NK-92 (cell line): ENCODE results near the gene DIPK1C.

Experiments used
- DNase-seq: peaks from one replicate; lab custom pipeline; 2025; ENCODE audit not compliant: unreplicated experiment; lab: John Stamatoyannopoulos, UW

Gene DIPK1C

GRCh38 chr18:74422541-74422940 is 34.6 kb downstream of the DIPK1C start:
- no peak for DNase-seq

GRCh38 chr18:74420926-74421325 is 36.2 kb downstream of the DIPK1C start:
- no peak for DNase-seq

DNA sequence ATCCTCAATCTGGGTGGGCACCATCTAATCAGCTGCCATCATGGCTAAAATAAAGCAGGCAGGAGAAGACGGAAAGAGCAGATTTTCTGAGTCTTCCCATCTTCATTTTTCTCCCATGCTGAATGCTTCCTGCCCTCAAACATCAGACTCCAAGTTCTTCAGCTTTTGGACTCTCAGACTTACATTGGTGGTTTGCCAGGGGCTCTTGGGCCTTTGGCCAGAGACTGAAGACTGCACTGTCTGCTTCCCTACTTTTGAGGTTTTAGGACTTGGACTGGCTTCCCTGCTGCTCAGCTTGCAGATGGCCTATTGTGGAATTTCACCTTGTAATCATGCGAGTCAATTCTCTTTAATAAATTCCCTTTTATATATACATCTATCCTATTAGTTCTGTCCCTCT is 36.6 kb downstream of the DIPK1C start:
- DNase-seq: no peak

DNA sequence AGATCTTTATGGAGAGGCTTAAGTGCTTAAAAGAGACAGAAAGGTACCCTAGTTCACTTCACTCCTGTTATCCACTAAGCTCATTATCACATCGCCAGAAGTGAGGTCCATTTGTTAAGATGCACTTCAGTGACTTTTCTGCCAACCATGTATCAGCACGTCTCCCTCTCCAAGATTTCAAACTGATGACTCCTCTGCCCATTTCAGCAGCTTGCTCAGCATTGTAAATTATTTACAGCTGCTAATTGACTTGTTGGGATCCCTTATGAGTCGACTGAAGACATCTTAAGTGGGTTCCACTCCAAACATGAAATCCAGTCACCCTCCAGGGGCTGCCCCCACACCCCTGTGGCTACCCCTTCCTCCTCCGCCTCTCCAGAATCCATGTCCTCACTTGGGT is 37.3 kb downstream of the DIPK1C start:
- no peak for DNase-seq

- no peak for DNase-seq
These were observed 39.1 kb downstream of the DIPK1C start for GRCh38 chr18:74418023-74418422.

DNA sequence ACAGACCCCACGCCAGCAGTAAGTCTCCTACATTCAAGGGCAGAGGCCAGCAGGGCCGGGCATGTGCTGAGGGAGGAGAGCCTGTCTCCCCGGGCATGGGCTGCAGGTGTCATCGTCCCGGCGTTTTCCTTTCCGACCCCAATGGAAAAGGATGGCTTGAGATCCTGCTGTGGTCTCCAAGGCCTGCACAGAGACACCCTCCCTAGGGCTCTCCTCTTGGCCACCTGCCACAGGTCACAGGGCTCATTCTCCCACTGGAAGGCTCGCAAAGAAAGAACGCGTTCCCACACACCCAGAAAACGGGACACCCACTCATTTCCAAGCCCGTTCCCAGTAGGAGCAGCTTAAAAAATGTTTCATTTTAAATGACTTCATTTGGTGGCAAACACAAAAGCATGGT is 41.0 kb downstream of the DIPK1C start:
- no peak for DNase-seq

DNA sequence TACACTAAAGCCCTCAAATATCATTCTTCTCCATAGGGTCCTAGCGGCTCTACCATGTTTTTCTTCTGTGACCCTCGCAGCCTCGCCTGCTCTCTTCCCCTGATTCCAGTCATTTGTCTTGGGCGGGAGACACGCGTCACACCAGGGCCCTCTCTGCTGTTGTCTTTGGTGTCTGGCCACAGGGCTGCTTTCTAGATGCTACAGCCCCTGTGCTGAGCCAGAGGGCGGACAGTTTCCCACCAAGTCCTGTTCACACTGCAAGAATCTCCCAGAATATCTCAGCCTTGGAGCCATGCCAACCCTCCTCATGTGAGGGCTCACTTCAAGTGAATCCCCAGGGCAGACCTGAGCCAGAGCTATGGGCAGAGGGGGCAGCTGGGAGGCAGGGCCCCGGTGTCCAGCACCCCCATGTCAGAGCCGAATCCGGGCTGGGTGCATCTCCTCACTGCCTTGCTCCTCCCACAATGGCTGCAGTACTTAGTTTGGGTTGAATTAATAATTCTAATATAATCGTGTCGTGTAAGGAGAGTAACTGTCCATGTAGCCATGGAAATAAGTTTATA is 42.1 kb downstream of the DIPK1C start:
- DNase-seq: no peak

GRCh38 chr18:74413836-74414235 is 43.3 kb downstream of the DIPK1C start:
- no peak for DNase-seq

DNA sequence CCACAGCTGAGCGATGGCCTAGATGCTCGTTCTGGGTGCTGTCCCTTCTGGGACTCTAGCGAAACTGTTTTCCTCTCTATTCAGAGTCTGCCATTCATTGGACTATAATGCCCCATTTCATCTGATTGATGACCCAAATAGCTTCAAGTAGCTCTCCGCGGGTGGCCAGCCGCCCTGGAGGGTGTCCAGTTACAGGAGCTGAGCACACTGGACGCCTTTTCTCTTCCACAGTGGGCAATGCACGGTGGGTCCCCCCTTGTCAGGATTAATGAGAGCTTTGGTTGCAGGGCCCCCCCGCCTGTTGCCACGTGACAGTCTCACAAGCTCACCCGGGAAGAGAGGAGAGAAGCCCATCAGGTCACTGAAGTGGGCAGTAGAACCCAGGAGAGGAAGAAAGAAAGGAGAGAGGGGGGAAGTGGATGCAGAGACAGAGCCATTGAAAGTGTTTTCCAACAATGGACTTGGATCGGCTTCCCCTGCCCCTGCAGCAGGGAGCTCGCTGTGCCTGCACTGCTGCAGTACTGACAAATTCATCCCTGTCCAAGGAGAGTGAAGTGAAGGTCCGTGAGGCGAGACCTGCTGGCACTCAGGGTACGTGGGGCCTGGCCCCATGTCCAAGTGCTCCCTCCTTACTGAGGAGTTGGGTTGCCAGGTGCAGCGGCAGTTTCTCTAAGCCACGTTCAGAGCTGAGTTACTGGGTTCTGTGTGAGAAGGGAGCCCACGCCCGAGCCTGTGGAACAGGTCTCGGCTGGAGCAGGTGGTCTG is 44.8 kb downstream of the DIPK1C start:
- DNase-seq: no peak

- DNase-seq: no peak
These were observed 45.6 kb downstream of the DIPK1C start for GRCh38 chr18:74411475-74411874.

- DNase-seq: no peak
These were observed 46.6 kb downstream of the DIPK1C start for GRCh38 chr18:74410441-74410992.

DNA sequence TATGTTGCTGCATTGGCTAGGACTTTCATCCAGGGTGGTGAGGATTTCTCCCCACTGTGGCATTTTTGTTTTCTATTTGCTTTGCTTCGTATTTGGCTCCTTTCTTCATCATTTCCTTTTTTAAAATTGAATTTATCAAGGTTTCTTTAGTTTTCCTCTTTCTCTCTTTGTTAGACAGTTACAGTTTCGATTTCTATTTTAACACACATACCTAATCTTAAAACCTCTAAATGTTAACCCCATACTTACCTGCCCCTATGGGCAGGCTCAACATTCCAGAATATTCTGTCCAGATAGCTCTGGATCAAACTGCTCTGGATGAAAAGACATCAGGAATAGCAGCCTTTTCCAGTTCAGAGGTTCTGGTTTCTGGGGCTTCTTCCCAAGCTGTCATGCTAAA is 49.2 kb downstream of the DIPK1C start:
- no peak for DNase-seq

- no peak for DNase-seq
These were observed 54.2 kb downstream of the DIPK1C start for GRCh38 chr18:74402806-74403433.

DNA sequence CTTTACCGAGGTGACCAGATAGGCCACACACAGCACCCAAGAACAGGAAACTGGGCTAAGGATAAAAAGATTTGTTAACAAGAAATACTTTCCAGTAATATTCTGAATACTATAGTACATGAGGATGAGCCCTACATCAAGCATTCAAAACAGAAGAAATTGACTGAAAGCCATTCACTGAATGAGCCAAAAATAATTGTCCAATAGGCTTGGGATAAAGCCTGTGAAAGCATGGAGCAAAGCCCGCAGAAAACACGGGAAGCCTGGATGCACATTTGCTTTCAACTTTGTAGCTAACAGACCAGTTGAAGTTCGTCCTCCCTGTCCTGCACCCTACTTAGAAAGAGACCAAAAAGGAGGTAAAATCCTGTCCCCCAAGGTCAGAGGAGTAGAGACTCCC is 56.3 kb downstream of the DIPK1C start:
- no peak for DNase-seq

GRCh38 chr18:74399091-74399887 is 57.8 kb downstream of the DIPK1C start:
- no peak for DNase-seq

DNA sequence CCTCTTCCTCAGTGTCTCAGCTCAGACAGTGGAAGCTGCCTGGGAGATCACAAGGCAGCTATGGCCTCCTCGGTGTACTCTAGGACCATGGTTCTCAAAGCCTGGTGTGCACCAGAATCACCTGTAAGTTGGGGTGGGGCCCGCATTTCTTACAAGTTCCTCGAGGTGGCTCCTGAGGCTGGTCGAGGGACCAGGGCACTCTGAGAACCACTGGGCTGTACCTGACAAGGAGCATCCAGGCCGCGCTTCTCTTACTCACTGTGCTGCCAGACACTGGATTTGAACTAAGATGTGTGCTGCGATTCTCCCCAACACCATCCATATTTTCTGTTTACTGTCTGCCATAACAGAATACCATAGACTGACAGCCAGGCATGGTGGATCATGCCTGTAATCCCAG is 59.5 kb downstream of the DIPK1C start:
- no peak for DNase-seq

DNA sequence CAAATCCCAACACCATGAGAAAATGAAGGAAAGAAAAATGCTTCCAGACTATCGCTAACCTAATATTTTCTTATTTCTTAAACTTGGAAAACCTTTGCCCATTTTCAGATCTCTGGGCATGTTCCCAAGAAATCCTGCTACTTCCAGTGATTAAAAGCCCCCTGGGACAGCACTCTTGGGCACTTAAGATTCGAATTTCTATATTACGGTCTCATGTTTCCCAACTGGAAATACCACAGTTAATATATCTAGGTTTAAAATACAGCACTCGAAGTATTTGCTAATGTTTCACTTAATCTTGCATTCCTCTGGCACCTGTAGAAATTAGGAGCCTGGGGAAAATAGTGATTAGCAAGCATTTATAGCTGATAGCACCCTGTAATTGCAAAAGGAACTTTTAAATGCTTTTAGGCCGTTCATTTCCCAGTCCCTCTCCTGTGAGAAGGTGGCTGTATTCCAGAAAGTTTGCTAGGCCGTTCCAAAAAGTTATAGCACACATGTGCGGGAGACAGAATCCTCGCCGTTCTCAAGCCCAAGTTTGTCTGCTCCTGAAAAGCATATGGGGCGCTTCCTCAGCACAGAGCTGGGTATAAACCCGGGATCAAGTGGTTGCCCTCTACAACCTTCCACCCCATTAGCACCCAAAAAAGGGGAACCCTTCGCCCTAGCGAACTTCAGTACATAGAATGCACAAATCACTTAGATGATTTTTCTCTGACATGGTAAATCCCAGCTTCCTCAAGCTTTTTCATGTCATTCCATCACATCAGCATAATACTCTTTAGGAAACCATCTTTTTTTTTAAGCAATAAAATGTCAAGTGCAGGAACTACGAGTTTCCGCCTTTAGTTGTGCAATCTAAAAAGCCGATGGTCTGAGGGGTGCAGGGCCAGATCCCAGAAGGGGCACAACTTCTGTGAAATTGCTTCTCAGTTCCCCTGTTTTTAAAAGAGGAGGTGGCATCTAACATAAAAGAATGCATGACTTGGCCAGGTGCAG is 60.6 kb downstream of the DIPK1C start:
- no peak for DNase-seq

GRCh38 chr18:74395648-74396154 is 61.4 kb downstream of the DIPK1C start:
- DNase-seq: no peak

DNA sequence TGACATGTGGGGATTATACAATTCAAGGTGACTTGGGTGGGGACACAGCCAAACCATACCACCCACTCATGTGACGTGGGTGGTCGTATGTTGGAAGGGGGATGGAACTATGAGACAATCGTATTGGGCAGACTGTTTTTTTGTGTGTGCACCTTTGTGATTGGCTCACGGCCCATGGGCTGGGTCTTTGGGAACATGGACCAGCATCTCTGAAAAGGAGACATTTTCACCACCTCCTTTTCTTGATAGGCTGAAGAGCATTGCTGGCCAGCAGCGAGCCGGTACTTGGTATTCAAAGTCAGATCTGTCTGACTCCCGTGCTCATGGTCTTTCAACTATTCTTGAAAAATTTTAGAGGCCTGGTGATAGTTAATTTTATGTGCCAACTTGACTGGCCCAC is 62.1 kb downstream of the DIPK1C start:
- DNase-seq: no peak

DNA sequence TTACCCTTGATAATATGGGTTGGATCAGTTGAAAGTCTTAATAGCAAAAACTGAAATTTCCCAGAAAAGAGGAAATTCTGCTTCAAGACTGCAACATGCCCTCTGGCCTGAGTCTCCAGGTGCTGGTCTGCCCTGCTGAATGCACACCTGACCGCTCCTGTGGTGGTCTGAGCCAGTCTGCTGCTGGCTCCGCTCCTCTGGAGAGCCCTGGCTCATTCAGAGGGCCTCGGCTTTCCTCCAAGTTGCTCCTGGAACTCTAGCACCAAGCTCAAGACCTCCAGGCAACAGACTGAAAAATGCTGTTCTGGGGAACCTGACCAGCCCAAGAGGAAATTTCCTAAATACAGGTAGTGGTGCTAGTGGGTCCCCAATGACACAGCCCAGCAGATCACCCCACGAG is 64.8 kb downstream of the DIPK1C start:
- no peak for DNase-seq
